A549 (cell line): ENCODE data around the gene PVR. TPM values are rescaled to one million over a fixed set of nuclear protein-coding genes. Genes with fewer than 3 reads are reported as not detected.
A peak's percentile ranks its signal among the peaks of the same experiment; 100 is the strongest.

Experiments used
- ATAC-seq, 2 experiments: fragments of 200-7000 bp in 1 of 2; fragments of >200 bp in 1 of 2; cut with Nextera tagmentation in 1 of 2; cut with Tn5 transposase in 1 of 2; 3 replicates each; pipeline versions ENCODE4 v1.8.0 to v1.9.1; 2018 to 2020; ENCODE audit warnings: mild to moderate bottlenecking in 1 of 2, moderate library complexity in 1 of 2
- CTCF ChIA-PET: fragments of 300-600 bp; sonication (Branson Sonifier 250); formaldehyde crosslinking; extraction: SDS; loops from one replicate; lab custom pipeline; 2021; ENCODE audit warnings: antibody characterized with exemption, inconsistent platforms; lab: Yijun Ruan, JAX
- POLR2A ChIA-PET: fragments of 350-600 bp; formaldehyde crosslinking; extraction: SDS; loops from one replicate; lab custom pipeline; 2021; ENCODE audit warnings: antibody characterized with exemption, inconsistent platforms; lab: Yijun Ruan, JAX
- DNase-seq, 2 experiments: peaks; one replicate each; pipeline versions ENCODE4 v3.0.0 to v3.0.0-alpha.2; 2011 to 2016; ENCODE audit warnings: low read depth in 1 of 2, low spot score in 1 of 2
- FAIRE-seq: peaks from 2 replicates; lab custom pipeline; 2011; peaks lifted over from hg19 to GRCh38; lab: Jason Lieb, UNC
- H3K27ac ChIP-seq, 2 experiments: fragments of >200 bp; sonication (Bioruptor Twin); formaldehyde crosslinking; 3 replicates each; pipeline ENCODE4 v1.5.1; 2016 to 2017
- H3K4me1 ChIP-seq: fragments of >200 bp; sonication (Bioruptor Twin); formaldehyde crosslinking; 3 replicates; pipeline ENCODE4 v1.6.1; 2016
- H3K4me2 ChIP-seq: fragments of >200 bp; sonication (Bioruptor Twin); formaldehyde crosslinking; 3 replicates; pipeline ENCODE4 v1.6.1; 2016
- H3K4me3 ChIP-seq: fragments of >200 bp; sonication (Bioruptor Twin); formaldehyde crosslinking; 3 replicates; pipeline ENCODE4 v1.5.1; 2016
- H3K9me3 ChIP-seq: fragments of >200 bp; sonication (Bioruptor Twin); formaldehyde crosslinking; 3 replicates; pipeline ENCODE4 v1.6.1; 2016
- CBX8 ChIP-seq: fragments of 200-600 bp; sonication (generic); IDR thresholded peaks from 2 replicates; pipeline ENCODE4 v1.6.1; 2016
- CEBPB ChIP-seq, 2 experiments: fragments of >200 bp in 1 of 2; sonication (Bioruptor Twin) in 1 of 2; formaldehyde crosslinking in 1 of 2; IDR thresholded peaks; 2 replicates each; pipeline ENCODE4 v1.6.1; 2012 to 2016
- EHF ChIP-seq: fragments of 250-450 bp; sonication (Bioruptor Pico); IDR thresholded peaks from 2 replicates; pipeline ENCODE4 v1.5.0; 2020; ENCODE audit warnings: mild to moderate bottlenecking
- EHMT2 ChIP-seq: fragments of 200-600 bp; sonication (generic); IDR thresholded peaks from 2 replicates; pipeline ENCODE4 v1.6.1; 2016; ENCODE audit warnings: antibody characterized with exemption, low read depth, mild to moderate bottlenecking, moderate library complexity
- FOSB ChIP-seq: fragments of 250-450 bp; sonication (Bioruptor Pico); IDR thresholded peaks from 2 replicates; pipeline ENCODE4 v1.5.0; 2020; ENCODE audit warnings: mild to moderate bottlenecking, moderate library complexity
- GATA3 ChIP-seq: IDR thresholded peaks from 2 replicates; pipeline ENCODE4 v1.6.1; 2012; ENCODE audit warnings: borderline replicate concordance
- HOXB13 ChIP-seq: fragments of 250-450 bp; sonication (Bioruptor Pico); IDR thresholded peaks from 2 replicates; pipeline ENCODE4 v1.5.0; 2020; ENCODE audit warnings: low read depth, mild to moderate bottlenecking, moderate library complexity
- JUN ChIP-seq, 2 experiments: fragments of >200 bp; sonication (Bioruptor Twin); formaldehyde crosslinking; IDR thresholded peaks; 2 replicates in 1 of 2; 3 replicates in 1 of 2; pipeline ENCODE4 v1.6.1; 2016 to 2017
- JUNB ChIP-seq: fragments of >200 bp; sonication (Bioruptor Twin); formaldehyde crosslinking; IDR thresholded peaks from 2 replicates; pipeline ENCODE4 v1.6.1; 2016
- KDM1A ChIP-seq: fragments of 200-600 bp; sonication (generic); IDR thresholded peaks from 2 replicates; pipeline ENCODE4 v1.6.1; 2016; ENCODE audit warnings: low read depth, mild to moderate bottlenecking
- KDM5A ChIP-seq: fragments of 200-600 bp; sonication (generic); IDR thresholded peaks from 2 replicates; pipeline ENCODE4 v1.6.1; 2016; ENCODE audit warnings: antibody characterized with exemption, mild to moderate bottlenecking
- MAFK ChIP-seq: fragments of 450-650 bp; IDR thresholded peaks from 2 replicates; pipeline ENCODE4 v1.6.1; 2014; ENCODE audit not compliant: partially characterized antibody
- MYC ChIP-seq: IDR thresholded peaks from 2 replicates; pipeline ENCODE4 v1.6.1; 2012; ENCODE audit warnings: mild to moderate bottlenecking, inconsistent platforms, low read length, improper control_type of control experiment, borderline replicate concordance
- NFE2L2 ChIP-seq: fragments of 150-350 bp; conservative IDR thresholded peaks from 2 replicates; pipeline ENCODE4 v1.6.1; 2014; ENCODE audit warnings: low read length
- POLR2A ChIP-seq: IDR thresholded peaks from 2 replicates; pipeline ENCODE4 v1.6.1; 2012; ENCODE audit warnings: mild to moderate bottlenecking, low read length
- RFX5 ChIP-seq: fragments of 450-650 bp; IDR thresholded peaks from 2 replicates; pipeline ENCODE4 v1.7.1; 2014; ENCODE audit warnings: antibody characterized with exemption, mild to moderate bottlenecking, moderate library complexity
- RNF2 ChIP-seq: fragments of 200-600 bp; sonication (generic); IDR thresholded peaks from 2 replicates; pipeline ENCODE4 v1.6.1; 2016; ENCODE audit warnings: low read depth, mild to moderate bottlenecking, antibody characterized with exemption, moderate library complexity, borderline replicate concordance
- SREBF2 ChIP-seq: fragments of 450-650 bp; IDR thresholded peaks from 2 replicates; pipeline ENCODE4 v1.6.1; 2014; ENCODE audit warnings: mild to moderate bottlenecking, moderate library complexity
- ZNF302 ChIP-seq: fragments of 250-450 bp; sonication (Bioruptor Pico); IDR thresholded peaks from 2 replicates; pipeline ENCODE4 v1.9.0; 2021; ENCODE audit warnings: inconsistent platforms, mild to moderate bottlenecking, moderate library complexity
- WGBS: methylation state at CpG from one replicate; pipeline ENCODE4 v1.1.6; 2017; ENCODE audit errors: missing lambda C conversion rate; 5-methylcytosine and 5-hydroxymethylcytosine counted together
- polyA plus RNA-seq, 4 experiments: library from polyadenylated mRNA; depleted of rRNA in 3 of 4; stranded (reverse); fragments of >200 nt; fragmentation: RNase III in 1 of 4; extraction: RNeasy Plus Mini Kit Qiagen cat#74134 plus additional on column Dnase treatment in 1 of 4; gene quantifications; 2 replicates in 3 of 4; 3 replicates in 1 of 4; pipeline ENCODE4 v1.2.3, GENCODE V29; 2011 to 2017
- TF ChIP-seq, protein P1 (sequence below): fragments of 250-450 bp; sonication (Bioruptor Pico); IDR thresholded peaks from 2 replicates; pipeline ENCODE4 v1.5.0; 2020; ENCODE audit warnings: low read depth, mild to moderate bottlenecking, moderate library complexity
- TF ChIP-seq, protein P2 (sequence below): fragments of 450-650 bp; IDR thresholded peaks from 2 replicates; pipeline ENCODE4 v1.6.1; 2014; ENCODE audit warnings: antibody characterized with exemption
- TF ChIP-seq, protein P3 (sequence below): fragments of >200 bp; sonication (Bioruptor Twin); formaldehyde crosslinking; IDR thresholded peaks from 3 replicates; pipeline ENCODE4 v1.6.1; 2016
- TF ChIP-seq, protein P4 (sequence below): fragments of 150-350 bp; IDR thresholded peaks from 2 replicates; pipeline ENCODE4 v1.6.1; 2014; ENCODE audit warnings: low read depth, mild to moderate bottlenecking, low read length

PVR gene
- polyA plus RNA-seq, 2 of the 4 experiments (the other 2 are of a cell fraction): 90.3 to 108 TPM

DNA sequence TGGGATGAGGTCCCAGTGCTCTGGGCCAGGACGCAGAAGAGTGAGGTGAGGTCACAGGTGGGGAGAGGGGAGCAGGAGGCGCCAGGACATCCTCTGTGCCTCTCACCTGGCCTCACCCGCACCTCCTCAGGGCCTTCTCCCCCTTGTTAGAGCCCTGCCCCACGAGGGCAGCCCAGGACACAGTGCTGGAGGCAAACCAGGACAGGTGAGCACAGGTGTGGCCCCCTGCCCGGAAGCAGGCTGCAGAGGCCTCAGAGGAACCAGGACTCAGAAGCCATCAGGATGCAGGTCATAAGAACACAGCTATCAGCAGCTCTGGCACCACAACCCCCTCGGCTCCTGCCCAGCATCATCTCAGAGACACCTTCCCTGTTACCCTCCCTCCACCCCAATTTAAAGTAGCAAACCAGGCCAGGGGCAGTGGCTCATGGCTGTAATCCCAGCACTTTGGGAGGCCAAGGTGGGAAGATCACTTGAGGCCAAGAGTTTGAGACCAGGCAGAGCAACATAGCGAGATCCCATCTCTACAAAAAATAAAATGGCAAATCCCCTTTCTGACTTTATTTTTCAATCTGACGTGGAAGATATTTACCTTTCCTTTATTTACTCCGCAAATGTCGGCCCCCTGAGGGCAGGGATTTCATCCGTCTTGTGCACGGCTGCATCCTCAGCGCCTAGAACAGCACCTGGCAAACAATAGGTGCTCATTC, 54.9 kb downstream of the PVR start, which contains the start of gene CEACAM16:
TSS of gene CEACAM16 (plus strand) at position 660 of the 710 bp plus-strand sequence. CDS start 2,306 bp downstream, outside the sequence.
- WGBS: 81% methylated on average over 13 of the region's 13 CpGs
- POLR2A ChIA-PET: no interaction called here
- peaks cover 30% of the 10 kb centered on the region for H3K4me1 ChIP-seq
- no peaks in the 10 kb centered on the region for H3K9me3 ChIP-seq
- DNase-seq: no peak
- FAIRE-seq: no peak
- no peak within 1 kb of the TSS for H3K4me3 ChIP-seq
- H3K4me2 ChIP-seq: no peak within 1 kb of the TSS
- peak within 1 kb of the TSS; percentile 87 to 92 for H3K27ac ChIP-seq
- CTCF ChIA-PET: interaction anchor here (1.0 to 31.4 kb wide), 4 partner anchors 1 to 147 kb away, joined by 3 to 694 read pairs (median 350); partner anchors contain the start of genes CEACAM16 and NECTIN2
- ATAC-seq: no peak
- TF ChIP-seq JUN (IDR thresholded peaks at IDR 0.05): no peak
- no peak for TF ChIP-seq EHMT2
- no peak for TF ChIP-seq CBX8
- no peak for TF ChIP-seq POLR2A
- TF ChIP-seq FOSB (CRISPR knock-in tag): no peak
- no peak for TF ChIP-seq RNF2
- TF ChIP-seq, protein P1, sequence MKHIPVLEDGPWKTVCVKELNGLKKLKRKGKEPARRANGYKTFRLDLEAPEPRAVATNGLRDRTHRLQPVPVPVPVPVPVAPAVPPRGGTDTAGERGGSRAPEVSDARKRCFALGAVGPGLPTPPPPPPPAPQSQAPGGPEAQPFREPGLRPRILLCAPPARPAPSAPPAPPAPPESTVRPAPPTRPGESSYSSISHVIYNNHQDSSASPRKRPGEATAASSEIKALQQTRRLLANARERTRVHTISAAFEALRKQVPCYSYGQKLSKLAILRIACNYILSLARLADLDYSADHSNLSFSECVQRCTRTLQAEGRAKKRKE (CRISPR knock-in tag): no peak
- no peak for TF ChIP-seq EHF
- no peak for TF ChIP-seq NFE2L2
- TF ChIP-seq GATA3: no peak
- TF ChIP-seq KDM5A: no peak
- TF ChIP-seq, protein P2, sequence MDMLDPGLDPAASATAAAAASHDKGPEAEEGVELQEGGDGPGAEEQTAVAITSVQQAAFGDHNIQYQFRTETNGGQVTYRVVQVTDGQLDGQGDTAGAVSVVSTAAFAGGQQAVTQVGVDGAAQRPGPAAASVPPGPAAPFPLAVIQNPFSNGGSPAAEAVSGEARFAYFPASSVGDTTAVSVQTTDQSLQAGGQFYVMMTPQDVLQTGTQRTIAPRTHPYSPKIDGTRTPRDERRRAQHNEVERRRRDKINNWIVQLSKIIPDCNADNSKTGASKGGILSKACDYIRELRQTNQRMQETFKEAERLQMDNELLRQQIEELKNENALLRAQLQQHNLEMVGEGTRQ: no peak
- TF ChIP-seq RFX5: no peak
- no peak for TF ChIP-seq MAFK
- no peak for TF ChIP-seq SREBF2
- TF ChIP-seq JUNB: no peak
- no peak for TF ChIP-seq MYC
- no peak for TF ChIP-seq HOXB13 (CRISPR knock-in tag)

DNA sequence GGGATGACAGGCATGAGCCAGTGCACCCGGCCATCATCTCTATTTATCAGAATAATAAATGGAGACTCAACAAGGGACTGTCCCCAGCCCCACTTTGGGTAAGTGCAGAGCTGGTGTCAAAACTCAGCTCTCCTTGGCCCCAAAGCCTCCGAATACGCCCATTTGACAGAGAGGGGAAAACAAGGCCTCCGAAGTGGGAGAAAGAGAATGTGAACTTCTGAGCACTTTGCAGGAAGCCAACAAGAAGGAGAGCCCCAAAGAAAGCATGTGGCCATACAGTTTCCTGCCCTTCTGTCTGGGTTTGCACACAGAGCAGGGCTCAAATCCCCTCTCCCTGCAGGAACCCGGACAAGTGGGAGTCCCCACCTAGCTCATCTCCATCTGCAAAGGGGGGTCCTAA, 56.8 kb downstream of the PVR start:
- Histone ChIP-seq H3K4me3 (no peak overlapping the region), H3K4me1 (peaks cover 11% of the 10 kb centered on the region), H3K4me2 (no peak overlapping the region), H3K27ac (peak overlapping the region; percentile 4 to 71; a peak in 4 of 6 replicates), H3K9me3 (no peaks in the 10 kb centered on the region)
- ChIA-PET CTCF (interaction anchor here (0.9 to 31.4 kb wide), 10 partner anchors 3 to 144 kb away, joined by 3 to 694 read pairs (median 3); partner anchors contain the start of gene CEACAM16), POLR2A (no interaction called here)
- TF ChIP-seq, protein P3, sequence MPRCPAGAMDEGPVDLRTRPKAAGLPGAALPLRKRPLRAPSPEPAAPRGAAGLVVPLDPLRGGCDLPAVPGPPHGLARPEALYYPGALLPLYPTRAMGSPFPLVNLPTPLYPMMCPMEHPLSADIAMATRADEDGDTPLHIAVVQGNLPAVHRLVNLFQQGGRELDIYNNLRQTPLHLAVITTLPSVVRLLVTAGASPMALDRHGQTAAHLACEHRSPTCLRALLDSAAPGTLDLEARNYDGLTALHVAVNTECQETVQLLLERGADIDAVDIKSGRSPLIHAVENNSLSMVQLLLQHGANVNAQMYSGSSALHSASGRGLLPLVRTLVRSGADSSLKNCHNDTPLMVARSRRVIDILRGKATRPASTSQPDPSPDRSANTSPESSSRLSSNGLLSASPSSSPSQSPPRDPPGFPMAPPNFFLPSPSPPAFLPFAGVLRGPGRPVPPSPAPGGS: no peak
- TF ChIP-seq ZNF302 (CRISPR knock-in tag) (no peak), CEBPB (IDR thresholded peaks at IDR 0.05) (no peak), KDM1A (0 out of 2 replicates have a peak, but pooled peaks have one; percentile 54)
- TF ChIP-seq, protein P4, sequence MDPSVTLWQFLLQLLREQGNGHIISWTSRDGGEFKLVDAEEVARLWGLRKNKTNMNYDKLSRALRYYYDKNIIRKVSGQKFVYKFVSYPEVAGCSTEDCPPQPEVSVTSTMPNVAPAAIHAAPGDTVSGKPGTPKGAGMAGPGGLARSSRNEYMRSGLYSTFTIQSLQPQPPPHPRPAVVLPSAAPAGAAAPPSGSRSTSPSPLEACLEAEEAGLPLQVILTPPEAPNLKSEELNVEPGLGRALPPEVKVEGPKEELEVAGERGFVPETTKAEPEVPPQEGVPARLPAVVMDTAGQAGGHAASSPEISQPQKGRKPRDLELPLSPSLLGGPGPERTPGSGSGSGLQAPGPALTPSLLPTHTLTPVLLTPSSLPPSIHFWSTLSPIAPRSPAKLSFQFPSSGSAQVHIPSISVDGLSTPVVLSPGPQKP: no peak
- DNase-seq (no peak), FAIRE-seq (no peak), ATAC-seq (no peak)
- WGBS: 91% methylated on average over 5 of the region's 5 CpGs
